Adrenal gland (tissue), 12 donors: ENCODE data around the gene TTC3. TPM values are rescaled to one million over a fixed set of nuclear protein-coding genes. Genes with fewer than 3 reads are reported as not detected.
"Not testable (repeated sequence)": the region's sequence is repeated elsewhere in the genome, so short reads cannot be mapped to it uniquely, and the experiment has no call there.

Source experiments
- DNase-seq, 7 donors: peaks; one replicate each; pipeline ENCODE4 v3.0.0-alpha.2; 2019 to 2020
- H3K27ac ChIP-seq, 5 donors: fragments of 200-600 bp; sonication (generic) in 4 of 5; 1 replicate in 3 of 5; 2 replicates in 2 of 5; pipeline versions ENCODE4 v1.5.1 to v1.8.0; 2016 to 2020; ENCODE audit warnings: mild to moderate bottlenecking in 1 of 5
- H3K27me3 ChIP-seq: fragments of 200-600 bp; 2 replicates; pipeline ENCODE4 v1.8.0; 2021
- H3K36me3 ChIP-seq, 2 donors: fragments of 200-600 bp; replicated peaks in 1 of 2; 1 replicate in 1 of 2; 2 replicates in 1 of 2; pipeline versions ENCODE4 v1.5.1 to v1.8.0; 2018 to 2022
- H3K4me1 ChIP-seq, 2 donors: fragments of 200-600 bp; replicated peaks in 1 of 2; 1 replicate in 1 of 2; 2 replicates in 1 of 2; pipeline versions ENCODE4 v1.5.1 to v1.8.0; 2018 to 2021
- H3K4me3 ChIP-seq, 4 donors: fragments of 200-600 bp; sonication (generic) in 3 of 4; one replicate each; pipeline ENCODE4 v1.5.1; 2016 to 2018
- H3K9me3 ChIP-seq, 3 donors: fragments of 200-600 bp; sonication (generic) in 1 of 3; replicated peaks in 1 of 3; 1 replicate in 2 of 3; 2 replicates in 1 of 3; pipeline versions ENCODE4 v1.5.1 to v1.8.0; 2016 to 2021
- POLR2A ChIP-seq, 2 donors: fragments of 450-650 bp; IDR thresholded peaks; one replicate each; pipeline ENCODE4 v1.6.1; 2017; ENCODE audit warnings: antibody characterized with exemption in 2 of 2, mild to moderate bottlenecking in 2 of 2, moderate library complexity in 1 of 2
- WGBS, 4 donors: extraction: QIAGEN DNeasy Blood & Tissue Kit in 2 of 4; methylation state at CpG; one replicate each; pipeline versions ENCODE4 v1.1.5 to v1.1.7; 2013 to 2017; 5-methylcytosine and 5-hydroxymethylcytosine counted together
- intact Hi-C, 2 donors: fragments of 100-400 bp; cut with DNase I; formaldehyde crosslinking; loops; one replicate each; pipeline versions ENCODE4 v1.14.1 to v1.15.0; 2022 to 2023
- polyA plus RNA-seq, 3 donors: library from polyadenylated mRNA; stranded (reverse); fragments of 200-250 nt in 2 of 3; fragments of 350-450 nt in 1 of 3; fragmentation: Illumina TruSeq in 1 of 3; extraction: RNeasy Lipid Tissue Mini Kit (QIAGEN cat#74804) in 1 of 3; gene quantifications; one replicate each; pipeline ENCODE4 v1.2.3, GENCODE V29; 2013 to 2014
- total RNA-seq, 9 donors: library from RNA; depleted of rRNA in 4 of 9; stranded (reverse); fragments of >200 nt in 4 of 9; fragments of 120-200 nt in 1 of 9; fragmentation: NEBNext Ultra II Directional in 1 of 9; extraction: Animal tissue kit (Norgen Biotek cat#: 25700) in 1 of 9; gene quantifications; one replicate each; pipeline versions ENCODE4 v1.1.0 to v1.2.4, GENCODE V29; 2013 to 2023
- TF ChIP-seq, protein P1 (sequence below), 6 experiments: fragments of 450-650 bp in 4 of 6; fragments of 200-600 bp in 2 of 6; sonication (generic) in 1 of 6; IDR thresholded peaks; 1 replicate in 5 of 6; 2 replicates in 1 of 6; pipeline versions ENCODE4 v1.5.1 to v1.8.0; 2016 to 2021; ENCODE audit warnings: antibody characterized with exemption in 6 of 6, mild to moderate bottlenecking in 2 of 6, moderate library complexity in 1 of 6
- donor health status: healthy with polysubstance abuse.
- donor health status: Bipolar disorder and iron deficiency.
- donor health status: DM: yes; HTN: yes; CAD: no.
- donor health status: DM: no; HTN: no; CAD: no.
- donor health status: DM: no; HTN: no; CAD: no.
- donor health status: DM: yes; HTN: yes; CAD: no.

Gene TTC3
- total and polyA plus RNA-seq, 12 donors, result 37.9 to 286 (median 136) TPM

- no peaks in the 10 kb centered on the region for H3K4me1 ChIP-seq
- H3K27me3 ChIP-seq, result no peaks in the 10 kb centered on the region
- no peak overlapping the region for H3K4me3 ChIP-seq
- no peaks in the 10 kb centered on the region for H3K36me3 ChIP-seq
- intact Hi-C loops, result no loop called here
- no peak overlapping the region for H3K27ac ChIP-seq
- WGBS, 4 donors, result 74 to 84% (median 79%) methylated on average over 5 of the region's 5 CpGs
- DNase-seq, result no peak
- no peaks in the 10 kb centered on the region for H3K9me3 ChIP-seq
- TF ChIP-seq POLR2A (IDR thresholded peaks at IDR 0.05), result no peak
- TF ChIP-seq, protein P1, sequence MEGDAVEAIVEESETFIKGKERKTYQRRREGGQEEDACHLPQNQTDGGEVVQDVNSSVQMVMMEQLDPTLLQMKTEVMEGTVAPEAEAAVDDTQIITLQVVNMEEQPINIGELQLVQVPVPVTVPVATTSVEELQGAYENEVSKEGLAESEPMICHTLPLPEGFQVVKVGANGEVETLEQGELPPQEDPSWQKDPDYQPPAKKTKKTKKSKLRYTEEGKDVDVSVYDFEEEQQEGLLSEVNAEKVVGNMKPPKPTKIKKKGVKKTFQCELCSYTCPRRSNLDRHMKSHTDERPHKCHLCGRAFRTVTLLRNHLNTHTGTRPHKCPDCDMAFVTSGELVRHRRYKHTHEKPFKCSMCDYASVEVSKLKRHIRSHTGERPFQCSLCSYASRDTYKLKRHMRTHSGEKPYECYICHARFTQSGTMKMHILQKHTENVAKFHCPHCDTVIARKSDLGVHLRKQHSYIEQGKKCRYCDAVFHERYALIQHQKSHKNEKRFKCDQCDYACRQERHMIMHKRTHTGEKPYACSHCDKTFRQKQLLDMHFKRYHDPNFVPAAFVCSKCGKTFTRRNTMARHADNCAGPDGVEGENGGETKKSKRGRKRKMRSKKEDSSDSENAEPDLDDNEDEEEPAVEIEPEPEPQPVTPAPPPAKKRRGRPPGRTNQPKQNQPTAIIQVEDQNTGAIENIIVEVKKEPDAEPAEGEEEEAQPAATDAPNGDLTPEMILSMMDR (IDR thresholded peaks at IDR 0.05), result no peak
These were observed 40.8 kb upstream of the TTC3 start for GRCh38 chr21:37032293-37032692.

DNA sequence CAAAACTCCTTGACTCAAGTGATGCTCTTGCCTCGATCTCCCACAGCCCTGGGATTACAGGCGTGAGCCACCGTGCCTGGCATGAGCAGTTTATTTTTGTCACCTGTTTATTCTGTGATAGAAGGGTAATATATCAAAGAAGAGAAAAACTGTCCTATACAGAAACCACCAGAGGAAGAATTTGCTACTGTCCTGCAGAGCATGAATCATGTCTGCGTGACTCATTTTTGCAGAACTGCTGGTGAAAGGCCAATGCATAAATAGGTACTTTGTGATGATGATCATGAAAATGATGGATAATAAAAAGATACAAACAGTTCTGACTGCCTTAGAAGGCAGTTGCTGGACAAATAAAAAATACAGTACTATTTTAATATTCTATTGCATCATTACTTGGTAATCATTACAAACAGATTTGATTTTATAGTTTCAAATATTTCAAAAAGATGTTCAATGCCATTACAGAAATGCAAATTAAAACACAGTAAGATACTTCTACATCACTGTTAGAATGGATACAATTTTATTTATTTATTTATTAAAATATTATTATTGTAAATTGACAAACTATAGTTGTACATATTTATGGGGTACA lies 40.1 kb upstream of the TTC3 start:
- intact Hi-C loops, result no loop called here
- 35 to 43% (median 41%) methylated on average over 4 of the region's 4 CpGs for WGBS, 4 donors
- H3K4me1 ChIP-seq, result no peaks in the 10 kb centered on the region
- H3K27ac ChIP-seq, result no peak overlapping the region
- DNase-seq, result peak in 5 of 7 donors; percentile 34 to 66 (median 42)
- no peaks in the 10 kb centered on the region for H3K9me3 ChIP-seq
- TF ChIP-seq POLR2A (IDR thresholded peaks at IDR 0.05), result no peak
- TF ChIP-seq, protein P1 (IDR thresholded peaks at IDR 0.05), result no peak
- H3K4me3 ChIP-seq, result no peak overlapping the region
- H3K27me3 ChIP-seq, result no peaks in the 10 kb centered on the region
- no peaks in the 10 kb centered on the region for H3K36me3 ChIP-seq

DNA sequence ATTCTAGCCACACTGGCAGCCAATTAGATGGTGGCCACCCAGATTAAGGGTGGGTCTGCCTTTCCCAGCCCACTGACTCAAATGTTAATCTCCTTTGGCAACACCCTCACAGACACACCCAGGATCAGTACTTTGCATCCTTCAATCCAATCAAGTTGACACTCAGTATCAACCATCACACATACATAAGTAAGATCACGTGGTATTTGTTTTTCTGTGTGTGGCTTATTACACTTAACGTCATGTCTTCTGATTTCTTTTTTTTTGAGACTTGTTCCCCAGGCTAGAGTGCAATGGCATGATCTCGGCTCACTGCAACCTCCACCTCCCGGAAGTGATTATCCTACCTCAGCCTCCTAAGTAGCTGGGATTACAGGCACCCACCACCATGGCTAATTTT lies 38.7 kb upstream of the TTC3 start:
- intact Hi-C loops, H3K36me3 ChIP-seq, H3K27ac ChIP-seq, H3K9me3 ChIP-seq, H3K4me3 ChIP-seq, DNase-seq, H3K27me3 ChIP-seq, H3K4me1 ChIP-seq: not testable (repeated sequence)
- 88 to 92% (median 91%) methylated on average over 4 of the region's 4 CpGs for WGBS, 4 donors

DNA sequence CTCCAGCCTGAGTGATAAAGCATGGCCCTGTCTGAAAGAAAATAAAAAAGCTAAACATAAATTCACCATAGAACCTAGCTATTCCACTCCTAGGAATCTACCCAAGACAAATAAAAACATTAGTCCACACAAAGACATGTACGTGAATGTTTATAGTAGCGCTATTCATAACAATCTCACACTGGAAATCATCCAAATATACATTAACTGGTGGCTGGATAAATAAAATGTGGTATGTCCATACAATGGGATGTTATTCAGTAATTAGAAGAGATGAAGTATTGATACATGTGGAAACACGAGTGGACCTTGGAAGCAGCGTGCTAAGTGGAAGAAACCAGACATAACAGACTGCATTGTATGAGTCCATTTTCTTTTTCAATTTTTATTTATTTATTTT lies 36.9 kb upstream of the TTC3 start:
- no peak for TF ChIP-seq POLR2A (IDR thresholded peaks at IDR 0.05)
- TF ChIP-seq, protein P1 (IDR thresholded peaks at IDR 0.05), result no peak
- DNase-seq, result no peak
- Histone ChIP-seq H3K4me1 (no peaks in the 10 kb centered on the region), H3K36me3 (no peaks in the 10 kb centered on the region), H3K4me3 (no peak overlapping the region), H3K27me3 (no peaks in the 10 kb centered on the region), H3K9me3 (no peaks in the 10 kb centered on the region), H3K27ac (no peak overlapping the region)
- intact Hi-C loops, result no loop called here
- WGBS, 4 donors, result 91 to 92% (median 92%) methylated on average over 4 of the region's 4 CpGs

DNA sequence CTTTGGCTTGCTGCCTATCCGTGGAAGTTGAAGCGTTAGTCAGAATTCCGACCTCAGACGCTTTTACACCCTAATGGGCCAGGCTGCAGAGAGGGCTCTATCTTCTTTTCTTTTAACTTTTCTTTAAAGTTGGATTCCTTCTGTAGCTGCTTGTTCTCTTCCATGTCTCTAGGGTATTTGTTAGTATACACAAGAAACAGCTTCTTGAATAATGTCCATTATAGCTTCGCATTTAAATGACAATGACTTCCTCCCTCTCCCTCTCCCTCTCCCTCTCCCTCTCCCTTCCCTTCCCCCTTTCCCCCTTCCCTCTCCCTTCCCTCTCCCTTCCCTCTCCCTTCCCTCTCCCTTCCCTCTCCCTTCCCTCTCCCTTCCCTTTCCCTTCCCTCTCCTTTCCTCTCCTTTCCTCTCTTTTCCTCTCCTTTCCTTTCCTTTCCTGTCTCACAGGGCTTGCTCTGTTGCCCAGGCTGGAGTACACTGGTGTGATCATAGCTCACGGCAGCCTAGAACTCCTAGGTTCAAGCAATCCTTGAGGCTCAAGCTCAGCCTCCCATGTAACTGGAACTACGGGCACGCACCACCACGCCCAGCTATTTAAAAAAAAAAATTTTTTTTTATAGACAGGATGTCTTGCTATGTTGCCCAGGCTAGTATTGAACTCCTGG lies 33.5 kb upstream of the TTC3 start:
- Histone ChIP-seq H3K9me3 (no peaks in the 10 kb centered on the region), H3K27ac (no peak overlapping the region), H3K4me1 (no peaks in the 10 kb centered on the region), H3K4me3 (no peak overlapping the region), H3K36me3 (no peaks in the 10 kb centered on the region), H3K27me3 (no peaks in the 10 kb centered on the region)
- WGBS, 4 donors, result 71 to 84% (median 75%) methylated on average over 9 of the region's 9 CpGs
- no peak for DNase-seq
- TF ChIP-seq, protein P1 (IDR thresholded peaks at IDR 0.05), result no peak
- TF ChIP-seq POLR2A (IDR thresholded peaks at IDR 0.05), result no peak
- intact Hi-C loops, result no loop called here
